ENCODE measurements around the gene AFMID.

- TF ChIP-seq CTCF (IDR thresholded peaks at IDR 0.05) (no peak), TCF7L2 (IDR thresholded peaks at IDR 0.05; ENCODE audit: low read depth, low read length) (no peak), POLR2AphosphoS5 (IDR thresholded peaks at IDR 0.05; ENCODE audit: low read depth, low read length) (no peak), SIN3A (IDR thresholded peaks at IDR 0.05; ENCODE audit: borderline replicate concordance, insufficient read depth, low read depth, low read length) (no peak), REST (IDR thresholded peaks at IDR 0.05; ENCODE audit: insufficient read depth in 1 of 2, low read depth in 2 of 2, low read length in 1 of 2) (no peak)
Measured at GRCh38 chr17:78184351-78184750, 2.8 kb upstream of the AFMID start.
